Heart left ventricle (tissue), 16 donors: Measurements from ENCODE around the gene LCA5L. TPM values are rescaled to one million over a fixed set of nuclear protein-coding genes. Genes with fewer than 3 reads are reported as not detected.

Experiments
- ATAC-seq, 4 donors: fragments of 200-7000 bp; cut with Tn5 transposase; one replicate each; pipeline ENCODE4 v1.9.1; 2020 to 2022; ENCODE audit warnings: moderate library complexity in 4 of 4, mild to moderate bottlenecking in 3 of 4, moderate number of reproducible peaks in 1 of 4
- DNase-seq, 5 donors: peaks; one replicate each; pipeline ENCODE4 v3.0.0-alpha.2; 2020
- H3K27ac ChIP-seq, 12 donors: fragments of 200-600 bp; sonication (generic) in 4 of 12; one replicate each; pipeline versions ENCODE4 v1.5.0 to v1.8.0; 2016 to 2022; ENCODE audit warnings: mild to moderate bottlenecking in 2 of 12
- H3K27me3 ChIP-seq, 9 donors: fragments of 200-600 bp; sonication (generic) in 2 of 9; one replicate each; pipeline versions ENCODE4 v1.5.1 to v1.8.0; 2016 to 2022; ENCODE audit warnings: mild to moderate bottlenecking in 3 of 9
- H3K36me3 ChIP-seq, 9 donors: fragments of 200-600 bp; sonication (generic) in 2 of 9; one replicate each; pipeline versions ENCODE4 v1.5.0 to v1.8.0; 2018 to 2022; ENCODE audit warnings: mild to moderate bottlenecking in 2 of 9
- H3K4me1 ChIP-seq, 12 donors: fragments of 200-600 bp; sonication (generic) in 4 of 12; one replicate each; pipeline versions ENCODE4 v1.5.0 to v1.8.0; 2016 to 2022; ENCODE audit warnings: mild to moderate bottlenecking in 3 of 12
- H3K4me3 ChIP-seq, 12 donors: fragments of 200-600 bp; sonication (generic) in 4 of 12; one replicate each; pipeline versions ENCODE4 v1.5.0 to v1.8.0; 2017 to 2022; ENCODE audit warnings: mild to moderate bottlenecking in 9 of 12, moderate library complexity in 4 of 12
- H3K9me3 ChIP-seq, 12 donors: fragments of 200-600 bp; sonication (generic) in 4 of 12; one replicate each; pipeline versions ENCODE4 v1.5.0 to v1.8.0; 2016 to 2022; ENCODE audit warnings: mild to moderate bottlenecking in 1 of 12
- CTCF ChIP-seq, 12 donors: fragments of 200-600 bp; sonication (generic) in 4 of 12; IDR thresholded peaks; one replicate each; pipeline versions ENCODE4 v1.5.0 to v1.8.0; 2018 to 2022; ENCODE audit warnings: antibody characterized with exemption in 12 of 12, mild to moderate bottlenecking in 5 of 12
- POLR2A ChIP-seq, 2 donors: fragments of 450-650 bp; IDR thresholded peaks; one replicate each; pipeline ENCODE4 v1.6.1; 2017; ENCODE audit warnings: antibody characterized with exemption in 2 of 2, mild to moderate bottlenecking in 2 of 2, moderate library complexity in 2 of 2
- WGBS, 4 donors: extraction: QIAGEN DNeasy Blood & Tissue Kit in 2 of 4; methylation state at CpG; one replicate each; pipeline versions ENCODE4 v1.1.5 to v1.1.7; 2013 to 2018; 5-methylcytosine and 5-hydroxymethylcytosine counted together
- intact Hi-C, 10 donors: fragments of 100-400 bp; cut with DNase I; formaldehyde crosslinking; loops; one replicate each; pipeline versions ENCODE4 v1.11.1 to v1.14.2; 2022
- polyA plus RNA-seq, 2 donors: library from polyadenylated mRNA; stranded (reverse); fragments of 200-250 nt; gene quantifications; one replicate each; pipeline ENCODE4 v1.2.3, GENCODE V29; 2013
- total RNA-seq, 9 donors: library from RNA; depleted of rRNA in 2 of 9; stranded (reverse); fragments of >200 nt in 2 of 9; fragmentation: NEBNext Ultra II Directional in 3 of 9; extraction: Animal tissue kit (Norgen Biotek cat#: 25700) in 3 of 9; gene quantifications; one replicate each; pipeline versions ENCODE4 v1.1.0 to v1.2.4, GENCODE V29; 2016 to 2023
- donor health status: ischemic (EF 13 %, LVEDD 7.1; RV severe dilation, severe dysfunction).
- donor health status: healthy with polysubstance abuse.
- donor health status: DM: no; HTN: yes; CAD: no.
- donor health status: DM: no; HTN: no; CAD: no.
- donor health status: ischemic (EF 25% LVEDD 6.9; RV normal size, moderate dysfunction).
- donor health status: ischemic (EF 25% LVEDD 5.7; RV mildly dilated, moderate dysfunction).
- donor health status: healthy.
- donor health status: DM: yes; HTN: yes; CAD: no.
- donor health status: ischemic (EF 35%, LVEDD 5.7; RV mildly dilated, moderate dysfunction).
- donor health status: nonischemic (EF 11% LVEDD 7.7; RV severe dilation, severe dysfunction).
- donor health status: DM: yes; HTN: yes; CAD: no.
- donor health status: PGD.
- donor health status: ischemic (EF 29% LVEDD 5.4; RV normal size, mild dysfunction).
- donor health status: nonischemic (EF 23%, LVEDD 6.1; RV moderate dilation, normal function).

LCA5L gene
- total and polyA plus RNA-seq, 11 donors, result 0.65 to 1.5 (median 1.0) TPM; not detected in 2

- peak overlapping the region in 10 of 12 donors; percentile 56 to 85 (median 71) for H3K27ac ChIP-seq
- no peak for ATAC-seq
Measured at GRCh38 chr21:39386899-39387298, 58.7 kb downstream of the LCA5L start.

GRCh38 chr21:39386194-39386593, 59.4 kb downstream of the LCA5L start:
- DNase-seq (peak in 3 of 5 donors; percentile 58 to 68 (median 59)), ATAC-seq (peak in 2 of 4 donors; percentile 4 to 20)
- H3K4me1 ChIP-seq, result peaks cover 0 to 46% (median 25%) of the 10 kb centered on the region in 12 donors
- H3K9me3 ChIP-seq, result no peaks in the 10 kb centered on the region
- no peaks in the 10 kb centered on the region for H3K27me3 ChIP-seq
- WGBS, 4 donors, result 46 to 65% (median 57%) methylated on average over 6 to 13 of the region's 13 CpGs
- intact Hi-C loops, result loop anchor here in 8 of 10 donors (2.0 to 10.0 kb wide), 9 partner anchors 34 to 204 kb away; partner anchors contain the start of genes PSMG1 (in 5 of the 8), HMGN1 (in 3 of the 8), BRWD1 (in 2 of the 8) and LCA5L (in 1 of the 8)
- peaks cover 0 to 8% (median 3%) of the 10 kb centered on the region in 9 donors for H3K36me3 ChIP-seq
- TF ChIP-seq CTCF (IDR thresholded peaks at IDR 0.05) (no peak), POLR2A (IDR thresholded peaks at IDR 0.05) (no peak)
- H3K27ac ChIP-seq, result peak overlapping the region in 11 of 12 donors; percentile 56 to 85 (median 77)
- peak overlapping the region in 10 of 12 donors; percentile 24 to 58 (median 50) for H3K4me3 ChIP-seq

More at GRCh38 chr21:39386899-39387298, 58.7 kb downstream of the LCA5L start:
- H3K4me3 ChIP-seq, result peak overlapping the region in 4 of 12 donors; percentile 42 to 63 (median 57)
- TF ChIP-seq CTCF (IDR thresholded peaks at IDR 0.05), result no peak
- H3K4me1 ChIP-seq, result peaks cover 0 to 39% (median 19%) of the 10 kb centered on the region in 12 donors
- peaks cover 0 to 15% (median 9%) of the 10 kb centered on the region in 9 donors for H3K36me3 ChIP-seq
- WGBS, 4 donors, result 96 to 99% (median 96%) methylated on average over 11 of the region's 11 CpGs
- intact Hi-C loops, result loop anchor here in 8 of 10 donors (1.0 to 10.0 kb wide), 10 partner anchors 35 to 205 kb away; partner anchors contain the start of genes PSMG1 (in 5 of the 8), HMGN1 (in 4 of the 8), BRWD1 (in 2 of the 8) and LCA5L (in 1 of the 8)
- DNase-seq, result no peak
- H3K27me3 ChIP-seq, result no peaks in the 10 kb centered on the region
- H3K9me3 ChIP-seq, result no peaks in the 10 kb centered on the region

GRCh38 chr21:39385299-39386145, 60.1 kb downstream of the LCA5L start:
- Histone ChIP-seq H3K27ac (peak overlapping the region in 11 of 12 donors; percentile 56 to 85 (median 77)), H3K27me3 (no peaks in the 10 kb centered on the region), H3K4me3 (peak overlapping the region in 11 of 12 donors; percentile 12 to 58 (median 48)), H3K4me1 (peaks cover 0 to 46% (median 27%) of the 10 kb centered on the region in 12 donors), H3K9me3 (no peaks in the 10 kb centered on the region), H3K36me3 (peaks cover 0 to 2% (median 0%) of the 10 kb centered on the region in 9 donors)
- DNase-seq (peak; percentile 74 to 91 (median 89)), ATAC-seq (peak; percentile 72 to 89 (median 83))
- intact Hi-C loops, result loop anchor here in 8 of 10 donors (2.0 to 10.0 kb wide), 9 partner anchors 33 to 203 kb away; partner anchors contain the start of genes PSMG1 (in 5 of the 8), HMGN1 (in 3 of the 8), BRWD1 (in 2 of the 8) and LCA5L (in 1 of the 8)
- TF ChIP-seq CTCF (IDR thresholded peaks at IDR 0.05) (no peak), POLR2A (IDR thresholded peaks at IDR 0.05) (peak in 1 of 2 donors; percentile 14)
- WGBS, 4 donors, result 56 to 72% (median 61%) methylated on average over 33 to 50 of the region's 50 CpGs
